ENCODE data around the gene DSE.

Gene DSE

GRCh38 chr6:116417661-116418060 lies 46.9 kb downstream of the DSE start:
- no peak for DNase-seq

- no peak for DNase-seq
Observed at GRCh38 chr6:116419069-116419786, 48.5 kb downstream of the DSE start.

GRCh38 chr6:116420341-116420740 lies 49.6 kb downstream of the DSE start:
- no peak for DNase-seq

- DNase-seq, result no peak
Observed at GRCh38 chr6:116422238-116422637, 51.5 kb downstream of the DSE start.

- no peak for DNase-seq
Observed at GRCh38 chr6:116424001-116424400, 53.3 kb downstream of the DSE start.

- DNase-seq, result no peak
Observed at GRCh38 chr6:116426551-116426950, 55.8 kb downstream of the DSE start.

- no peak for DNase-seq
Observed at GRCh38 chr6:116429111-116429510, 58.4 kb downstream of the DSE start.

- DNase-seq, result no peak
Observed at GRCh38 chr6:116430860-116431259, 60.1 kb downstream of the DSE start.

GRCh38 chr6:116431964-116432595 lies 61.3 kb downstream of the DSE start:
- no peak for DNase-seq

- DNase-seq, result no peak
Observed at GRCh38 chr6:116433206-116433712, 62.5 kb downstream of the DSE start.

GRCh38 chr6:116434056-116434725 lies 63.4 kb downstream of the DSE start:
- DNase-seq, result no peak

- DNase-seq, result no peak
Observed at GRCh38 chr6:116436586-116436985, 65.8 kb downstream of the DSE start.

GRCh38 chr6:116437656-116438055 lies 66.9 kb downstream of the DSE start:
- no peak for DNase-seq

GRCh38 chr6:116438590-116439448 lies 68.1 kb downstream of the DSE start:
- DNase-seq, result no peak

GRCh38 chr6:116439522-116440051 lies 68.8 kb downstream of the DSE start:
- DNase-seq, result no peak

- DNase-seq, result no peak
Observed at GRCh38 chr6:116443105-116443504, 72.4 kb downstream of the DSE start.

- DNase-seq, result no peak
Observed at GRCh38 chr6:116444092-116444491, 73.3 kb downstream of the DSE start.

- no peak for DNase-seq
Observed at GRCh38 chr6:116444575-116444974, 73.8 kb downstream of the DSE start.

GRCh38 chr6:116445102-116445501 lies 74.4 kb downstream of the DSE start:
- DNase-seq, result no peak

GRCh38 chr6:116446399-116446798 lies 75.7 kb downstream of the DSE start:
- no peak for DNase-seq

- no peak for DNase-seq
Observed at GRCh38 chr6:116447052-116447451, 76.3 kb downstream of the DSE start.

- no peak for DNase-seq
Observed at GRCh38 chr6:116447496-116448011, 76.8 kb downstream of the DSE start.

GRCh38 chr6:116449565-116449964 lies 78.8 kb downstream of the DSE start:
- DNase-seq, result no peak

Data from DMS79 treated with DMSO at 0.1 percent for 48 hours (cell line).